ENCODE measurements around the gene ADK. TPM values are rescaled to one million over a fixed set of nuclear protein-coding genes. Genes with fewer than 3 reads are reported as not detected.

The ADK gene
- total RNA-seq, 1 donor from 2014 or later: 62.0 TPM

- Histone ChIP-seq H2AFZ (ENCODE audit: low read depth, low read length) (no peak overlapping the region), H3K4me2 (ENCODE audit: low read length) (peak overlapping the region; percentile 30), H3K4me1 (ENCODE audit: insufficient read depth, low read length) (peaks cover 17% of the 10 kb centered on the region), H3K36me3 (ENCODE audit: insufficient read depth, low read length) (no peaks in the 10 kb centered on the region), H3K9me3 (ENCODE audit: insufficient read depth, low read depth, low read length) (no peaks in the 10 kb centered on the region), H4K20me1 (ENCODE audit: insufficient read depth, low read length) (no peaks in the 10 kb centered on the region), H3K79me2 (ENCODE audit: insufficient read depth, low read length) (no peaks in the 10 kb centered on the region), H3K9ac (ENCODE audit: low read length) (peak overlapping the region; percentile 0), H3K4me3 (ENCODE audit: insufficient read depth, low read depth, low read length) (no peak overlapping the region), H3K27me3 (ENCODE audit: insufficient read depth, low read length) (no peaks in the 10 kb centered on the region), H3K27ac (ENCODE audit: low read depth, low read length) (no peak overlapping the region)
- Mint-ChIP-seq H3K36me3 (ENCODE audit: low read depth, unreplicated experiment) (peaks cover 2% of the 10 kb centered on the region), H3K4me3 (ENCODE audit: unreplicated experiment) (no peak overlapping the region), H3K27ac (ENCODE audit: unreplicated experiment) (no peak overlapping the region), H3K9me3 (ENCODE audit: unreplicated experiment) (peaks cover 2% of the 10 kb centered on the region), H3K4me1 (ENCODE audit: low read depth, unreplicated experiment) (peaks cover 8% of the 10 kb centered on the region), H3K27me3 (ENCODE audit: low read depth, unreplicated experiment) (no peaks in the 10 kb centered on the region)
- DNase-seq (ENCODE audit: low read depth) (no peak), FAIRE-seq (no peak)
- TF ChIP-seq EZH2 (IDR thresholded peaks at IDR 0.05; ENCODE audit: insufficient read depth, low read length): no peak
- TF ChIP-seq, protein P1, sequence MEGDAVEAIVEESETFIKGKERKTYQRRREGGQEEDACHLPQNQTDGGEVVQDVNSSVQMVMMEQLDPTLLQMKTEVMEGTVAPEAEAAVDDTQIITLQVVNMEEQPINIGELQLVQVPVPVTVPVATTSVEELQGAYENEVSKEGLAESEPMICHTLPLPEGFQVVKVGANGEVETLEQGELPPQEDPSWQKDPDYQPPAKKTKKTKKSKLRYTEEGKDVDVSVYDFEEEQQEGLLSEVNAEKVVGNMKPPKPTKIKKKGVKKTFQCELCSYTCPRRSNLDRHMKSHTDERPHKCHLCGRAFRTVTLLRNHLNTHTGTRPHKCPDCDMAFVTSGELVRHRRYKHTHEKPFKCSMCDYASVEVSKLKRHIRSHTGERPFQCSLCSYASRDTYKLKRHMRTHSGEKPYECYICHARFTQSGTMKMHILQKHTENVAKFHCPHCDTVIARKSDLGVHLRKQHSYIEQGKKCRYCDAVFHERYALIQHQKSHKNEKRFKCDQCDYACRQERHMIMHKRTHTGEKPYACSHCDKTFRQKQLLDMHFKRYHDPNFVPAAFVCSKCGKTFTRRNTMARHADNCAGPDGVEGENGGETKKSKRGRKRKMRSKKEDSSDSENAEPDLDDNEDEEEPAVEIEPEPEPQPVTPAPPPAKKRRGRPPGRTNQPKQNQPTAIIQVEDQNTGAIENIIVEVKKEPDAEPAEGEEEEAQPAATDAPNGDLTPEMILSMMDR (IDR thresholded peaks at IDR 0.05; ENCODE audit: insufficient read depth, low read depth, low read length): no peak
Measured at GRCh38 chr10:74585231-74586087, 434.4 kb downstream of the ADK start.

DNA sequence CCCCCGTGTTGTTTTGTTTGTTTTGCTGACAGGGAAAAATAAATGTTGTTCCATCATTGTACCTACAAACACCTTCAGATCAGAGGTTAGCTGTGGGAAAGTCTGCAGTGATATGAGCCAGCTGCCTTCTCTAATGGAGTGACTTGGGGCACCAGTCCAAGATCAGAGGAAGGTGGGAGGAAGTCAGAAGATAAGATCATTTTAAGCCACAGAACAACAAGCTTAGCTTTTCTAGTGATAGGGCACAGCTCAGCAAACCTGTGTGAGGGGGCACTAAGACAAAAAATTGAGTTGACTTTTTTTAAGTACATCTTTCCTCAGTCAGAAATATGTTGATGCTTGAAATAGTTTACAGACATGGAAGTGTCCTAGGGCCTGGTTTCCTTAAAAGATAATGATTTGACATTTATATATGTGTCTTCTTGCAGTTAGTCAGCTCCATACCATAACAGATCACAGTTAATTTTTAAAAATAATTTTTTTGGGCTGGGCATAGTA lies 435.1 kb downstream of the ADK start:
- peak overlapping the region; percentile 0 for H3K9ac ChIP-seq (ENCODE audit: low read length)
- H3K9me3 ChIP-seq (ENCODE audit: insufficient read depth, low read depth, low read length): no peaks in the 10 kb centered on the region
- peaks cover 17% of the 10 kb centered on the region for H3K4me1 ChIP-seq (ENCODE audit: insufficient read depth, low read length)
- Mint-ChIP-seq H3K36me3 (ENCODE audit: low read depth, unreplicated experiment) (no peaks in the 10 kb centered on the region), H3K4me3 (ENCODE audit: unreplicated experiment) (no peak overlapping the region), H3K9me3 (ENCODE audit: unreplicated experiment) (no peaks in the 10 kb centered on the region), H3K4me1 (ENCODE audit: low read depth, unreplicated experiment) (peaks cover 8% of the 10 kb centered on the region), H3K27ac (ENCODE audit: unreplicated experiment) (no peak overlapping the region), H3K27me3 (ENCODE audit: low read depth, unreplicated experiment) (no peaks in the 10 kb centered on the region)
- no peak overlapping the region for H3K27ac ChIP-seq (ENCODE audit: low read depth, low read length)
- H2AFZ ChIP-seq (ENCODE audit: low read depth, low read length): no peak overlapping the region
- DNase-seq (ENCODE audit: low read depth): peak; percentile 17
- H3K36me3 ChIP-seq (ENCODE audit: insufficient read depth, low read length): no peaks in the 10 kb centered on the region
- no peaks in the 10 kb centered on the region for H3K79me2 ChIP-seq (ENCODE audit: insufficient read depth, low read length)
- H3K27me3 ChIP-seq (ENCODE audit: insufficient read depth, low read length): no peaks in the 10 kb centered on the region
- no peaks in the 10 kb centered on the region for H4K20me1 ChIP-seq (ENCODE audit: insufficient read depth, low read length)
- TF ChIP-seq EZH2 (IDR thresholded peaks at IDR 0.05; ENCODE audit: insufficient read depth, low read length): no peak
- TF ChIP-seq, protein P1 (IDR thresholded peaks at IDR 0.05; ENCODE audit: insufficient read depth, low read depth, low read length): no peak
- no peak overlapping the region for H3K4me3 ChIP-seq (ENCODE audit: insufficient read depth, low read depth, low read length)
- peak overlapping the region; percentile 30 for H3K4me2 ChIP-seq (ENCODE audit: low read length)
- no peak for FAIRE-seq
